CD4-positive, alpha-beta T cell treated with Interleukin-1 beta for 1 hour (primary cell): ENCODE data around the gene MRGPRX1.
"Not testable (repeated sequence)": the region's sequence is repeated elsewhere in the genome, so short reads cannot be mapped to it uniquely, and the experiment has no call there.

ENCODE experiments used
- DNase-seq, 2 donors: peaks; one replicate each; pipeline ENCODE4 v3.0.0-alpha.2; 2020 to 2022

MRGPRX1 gene

DNA sequence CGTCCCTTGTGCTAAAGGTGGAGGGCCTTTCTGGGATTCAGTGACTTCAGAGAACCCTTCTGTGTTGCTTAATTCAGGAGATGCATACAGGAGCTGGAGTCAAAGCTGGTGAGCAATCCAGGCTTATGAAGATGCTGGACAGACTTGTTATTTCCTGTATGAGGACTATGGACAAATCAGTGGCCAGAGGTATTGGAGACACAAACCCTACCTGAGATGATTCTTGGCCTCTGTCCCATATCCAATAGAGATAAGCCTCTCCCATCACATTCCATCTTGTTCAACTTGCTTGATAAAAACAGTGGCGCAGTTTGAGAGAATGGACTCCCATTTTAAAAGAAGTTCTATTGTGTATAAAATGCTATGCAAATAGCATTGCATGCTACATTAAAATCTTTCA, at the start of gene MRGPRX1:
Gene MRGPRX1 (minus strand): TSS at position 101 of the 400 bp plus-strand sequence. CDS start 4,630 bp downstream, outside the sequence.
- no peak for DNase-seq

DNA sequence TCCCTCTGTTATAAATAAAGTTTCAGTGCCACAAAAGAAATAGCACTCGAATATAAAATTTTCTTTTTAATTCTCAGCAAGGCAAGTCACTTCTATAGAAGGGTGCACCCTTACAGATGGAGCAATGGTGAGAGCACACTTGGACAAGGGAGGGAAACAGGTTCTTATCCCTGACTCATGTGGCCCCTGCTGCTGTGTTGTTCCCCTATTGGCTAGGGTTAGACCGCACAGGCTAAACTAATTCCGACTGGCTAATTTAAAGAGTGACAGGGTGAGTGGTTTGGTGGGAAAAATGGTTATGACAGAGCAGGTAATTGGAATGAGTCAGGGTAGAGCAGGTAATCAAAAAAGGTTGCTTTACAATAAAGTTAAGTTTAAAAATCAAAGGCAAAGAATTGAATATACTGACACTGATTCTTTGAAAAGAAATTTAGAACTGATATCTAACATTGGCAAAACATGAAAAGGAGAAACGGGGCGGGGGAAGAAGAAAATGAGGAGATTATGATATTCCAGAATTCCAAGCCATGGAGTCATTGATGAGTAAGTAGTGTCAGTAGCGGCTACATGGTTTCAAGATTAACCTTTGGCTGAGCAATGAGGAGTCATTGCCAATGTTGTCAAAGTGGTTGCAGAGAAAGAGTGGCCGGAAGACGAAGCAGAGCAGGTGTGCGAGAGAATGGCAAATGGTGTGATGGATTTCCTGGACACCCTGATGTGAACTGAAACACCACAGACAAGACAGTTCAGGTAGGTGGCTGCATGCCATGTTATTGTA, 48.4 kb upstream of the MRGPRX1 start:
- no peak for DNase-seq

DNA sequence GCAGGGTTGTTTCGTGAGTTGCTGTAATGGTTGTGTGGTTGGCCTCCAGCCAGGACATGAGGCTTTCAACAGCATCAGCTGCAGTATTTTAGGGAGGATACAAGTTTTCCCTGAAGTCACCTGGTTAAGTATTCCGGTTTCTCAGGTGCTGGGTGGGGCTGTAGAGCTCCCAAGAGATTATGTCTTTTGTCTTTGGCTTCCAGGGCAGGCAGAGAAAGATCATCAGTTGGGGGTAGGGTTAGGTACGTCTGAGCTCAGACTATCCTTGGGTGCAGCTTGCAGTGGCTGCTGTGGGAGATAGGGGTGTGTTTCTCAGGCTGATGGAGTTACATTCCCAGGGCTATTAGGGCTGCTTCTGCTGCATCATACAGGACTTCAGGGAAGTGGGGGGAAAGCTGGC, 47.5 kb upstream of the MRGPRX1 start:
- DNase-seq = no peak

DNA sequence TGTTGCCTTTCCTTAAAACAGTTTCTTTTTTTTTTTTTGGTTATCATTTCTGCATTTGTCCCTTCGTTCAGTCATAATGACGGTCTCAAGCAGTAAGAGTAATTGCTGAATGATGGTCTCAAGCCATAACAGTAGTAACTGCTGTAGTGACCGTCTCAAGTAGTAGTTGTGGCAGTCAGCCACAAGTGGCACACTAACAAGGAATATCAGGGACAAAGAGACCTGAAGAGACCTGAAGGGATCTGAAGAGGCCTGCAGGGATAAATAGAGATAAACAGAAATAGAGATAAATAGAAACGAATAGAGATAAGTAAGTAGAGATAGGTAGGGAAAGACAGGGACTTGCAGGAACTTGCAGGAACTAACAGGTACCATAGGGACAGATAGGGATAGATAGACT, 42.7 kb upstream of the MRGPRX1 start:
- no peak for DNase-seq

DNA sequence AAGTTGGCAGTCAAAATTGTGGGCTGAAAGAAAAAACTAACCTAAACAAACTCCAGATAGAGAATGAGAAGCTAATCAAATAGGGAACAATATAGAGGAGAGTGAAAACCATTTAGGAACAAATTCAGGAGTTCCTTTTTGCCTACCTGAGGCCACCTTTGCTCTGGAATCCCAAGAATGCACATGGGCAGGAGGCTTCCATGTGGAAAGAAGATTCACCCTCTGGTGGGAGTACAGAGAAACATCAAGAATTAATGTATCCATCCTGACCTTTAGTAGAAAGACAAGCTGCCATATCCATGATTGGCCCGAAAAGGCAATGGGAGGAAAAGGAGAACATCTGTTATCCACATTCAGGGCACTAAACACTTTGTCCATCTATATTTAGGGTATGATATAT, 35.0 kb upstream of the MRGPRX1 start:
- DNase-seq = no peak

DNA sequence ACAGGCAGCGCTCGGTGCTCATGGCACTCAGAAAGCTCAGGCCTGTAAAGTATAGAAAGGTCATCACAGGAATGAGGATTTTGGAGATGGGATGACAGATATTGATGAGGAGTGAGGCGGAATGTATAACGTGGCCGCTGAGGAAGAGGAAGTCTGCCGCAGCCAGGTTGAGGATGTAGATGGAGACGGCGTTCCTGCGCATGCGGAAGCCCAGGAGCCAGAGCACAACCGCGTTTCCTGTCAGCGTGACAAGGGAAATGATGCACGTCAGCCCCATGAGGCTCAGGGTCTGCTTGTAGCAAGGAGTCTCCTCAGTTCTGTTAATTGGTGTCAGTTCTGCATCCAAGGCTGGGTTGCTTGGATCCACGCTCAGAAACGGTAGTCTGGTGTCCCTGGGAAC, 33.1 kb upstream of the MRGPRX1 start:
- DNase-seq = no peak

DNA sequence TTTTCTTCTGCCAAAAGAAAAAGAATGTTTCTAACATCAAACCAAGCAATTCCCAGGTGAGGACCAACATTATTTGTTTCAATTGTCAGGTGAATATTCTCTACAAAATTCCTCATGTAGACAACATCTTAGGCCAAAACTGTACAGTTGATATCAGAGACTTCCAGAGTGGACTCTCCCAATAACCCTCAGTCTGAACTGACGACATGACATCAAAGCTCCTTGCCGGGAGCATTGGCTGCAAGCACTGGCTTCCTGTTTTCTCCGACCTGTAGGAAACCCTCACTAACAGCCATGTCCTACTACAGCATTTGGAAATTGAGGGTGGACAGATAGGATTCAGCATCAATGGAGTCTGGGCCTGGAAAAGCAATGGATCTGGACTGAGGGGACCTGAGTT, 30.5 kb upstream of the MRGPRX1 start:
- no peak for DNase-seq

DNA sequence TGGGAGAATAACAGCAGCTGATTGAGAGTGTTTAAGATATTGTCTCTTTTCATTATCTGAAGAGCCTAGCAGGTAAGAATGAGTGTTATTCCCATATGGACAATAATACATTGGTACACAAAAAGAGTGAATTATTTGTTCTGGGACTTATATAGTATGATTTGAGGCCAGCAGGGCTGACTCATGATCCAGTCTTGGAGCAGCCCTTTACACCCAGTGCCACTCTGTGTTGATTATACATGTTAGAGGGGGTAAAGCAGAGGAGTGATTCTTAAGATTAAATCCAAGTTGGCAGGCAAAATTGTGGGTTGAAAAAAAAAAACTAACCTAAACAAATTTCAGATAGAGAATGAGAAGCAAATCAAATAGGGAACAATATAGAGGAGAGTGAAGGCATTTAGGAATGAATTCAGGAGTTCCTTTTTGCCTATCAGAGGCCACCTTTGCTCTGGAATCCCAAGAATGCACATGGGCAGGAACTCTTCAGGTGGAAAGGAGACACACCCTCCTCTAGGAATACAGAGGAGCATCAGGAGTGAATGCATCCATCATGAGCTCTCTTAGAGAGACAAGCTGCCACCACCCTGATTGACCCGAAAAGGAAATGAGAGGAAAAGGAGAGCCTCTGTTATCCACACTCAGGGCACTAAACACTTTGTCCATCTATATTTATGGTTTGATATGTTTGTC, 19.2 kb upstream of the MRGPRX1 start:
- no peak for DNase-seq

DNA sequence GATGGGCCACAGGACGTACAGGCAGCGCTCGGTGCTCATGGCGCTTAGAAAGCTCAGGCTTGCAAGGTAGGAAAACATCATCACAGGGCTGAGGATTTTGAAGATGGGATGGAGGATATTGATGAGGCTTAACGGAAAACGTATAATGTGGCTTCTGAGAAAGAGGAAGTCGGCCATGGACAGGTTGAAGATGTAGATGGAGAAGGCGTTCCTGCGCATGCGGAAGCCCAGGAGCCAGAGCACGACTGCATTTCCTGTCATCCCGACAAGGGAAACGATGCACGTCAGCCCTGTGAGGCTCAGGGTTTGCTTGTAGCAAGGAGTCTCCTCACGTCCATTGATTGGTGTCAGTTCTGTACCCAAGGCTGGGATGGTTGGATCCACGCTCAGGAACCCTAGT, 17.4 kb upstream of the MRGPRX1 start:
- no peak for DNase-seq

DNA sequence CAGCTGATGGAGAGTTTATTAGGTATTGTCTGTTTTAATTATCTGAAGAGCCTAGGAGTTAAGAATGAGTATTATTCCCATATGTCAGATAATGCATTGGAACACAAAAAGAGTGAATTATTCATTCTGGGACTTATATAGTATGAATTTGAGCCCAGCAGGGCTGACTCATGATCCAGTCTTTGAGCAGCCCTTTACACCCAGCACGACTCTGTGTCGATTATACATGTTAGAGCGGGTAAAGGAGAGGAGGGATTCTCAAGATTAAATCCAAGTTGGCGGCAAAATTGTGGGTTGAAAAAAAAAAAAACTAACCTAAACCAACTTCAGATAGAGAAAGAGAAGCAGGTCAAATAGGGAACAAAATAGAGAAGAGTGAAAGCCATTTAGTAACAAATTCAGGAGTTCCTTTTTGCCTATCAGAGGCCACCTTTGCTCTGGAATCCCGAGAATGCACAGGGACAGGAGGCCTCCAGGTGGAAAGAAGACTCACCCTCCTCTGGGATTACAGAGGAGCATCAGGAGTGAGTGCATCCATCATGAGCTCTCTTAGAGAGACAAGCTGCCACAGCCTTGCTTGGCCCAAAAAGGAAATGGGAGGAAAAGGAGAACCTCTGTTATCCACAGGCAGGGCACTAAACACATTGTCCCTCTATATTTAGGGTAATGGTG, 3.1 kb downstream of the MRGPRX1 start:
- DNase-seq = no peak

DNA sequence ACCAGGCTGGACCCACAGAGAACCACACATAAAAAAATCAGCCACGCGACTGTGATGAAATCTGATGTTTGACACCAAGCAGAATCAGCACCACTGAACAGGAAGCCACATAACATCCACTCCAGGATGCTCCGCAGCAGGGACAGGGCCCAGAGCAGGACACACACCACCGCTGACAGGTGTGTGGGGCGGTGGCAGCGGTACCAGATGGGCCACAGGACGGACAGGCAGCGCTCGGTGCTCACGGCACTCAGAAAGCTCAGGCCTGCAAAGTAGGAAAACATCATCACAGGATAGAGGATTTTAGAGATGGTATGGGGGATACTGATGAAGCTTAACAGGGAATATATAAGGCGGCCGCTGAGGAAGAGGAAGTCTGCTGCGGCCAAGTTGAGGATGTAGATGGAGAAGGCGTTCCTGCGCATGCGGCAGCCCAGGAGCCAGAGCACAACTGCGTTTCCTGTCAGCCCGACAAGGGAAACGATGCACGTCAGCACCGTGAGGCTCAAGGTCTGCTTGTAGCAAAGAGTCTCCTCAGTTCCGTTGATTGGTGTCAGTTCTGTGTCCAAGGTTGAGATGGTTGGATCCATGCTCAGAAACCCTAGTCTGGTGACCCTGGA, 4.9 kb downstream of the MRGPRX1 start:
- DNase-seq = no peak

DNA sequence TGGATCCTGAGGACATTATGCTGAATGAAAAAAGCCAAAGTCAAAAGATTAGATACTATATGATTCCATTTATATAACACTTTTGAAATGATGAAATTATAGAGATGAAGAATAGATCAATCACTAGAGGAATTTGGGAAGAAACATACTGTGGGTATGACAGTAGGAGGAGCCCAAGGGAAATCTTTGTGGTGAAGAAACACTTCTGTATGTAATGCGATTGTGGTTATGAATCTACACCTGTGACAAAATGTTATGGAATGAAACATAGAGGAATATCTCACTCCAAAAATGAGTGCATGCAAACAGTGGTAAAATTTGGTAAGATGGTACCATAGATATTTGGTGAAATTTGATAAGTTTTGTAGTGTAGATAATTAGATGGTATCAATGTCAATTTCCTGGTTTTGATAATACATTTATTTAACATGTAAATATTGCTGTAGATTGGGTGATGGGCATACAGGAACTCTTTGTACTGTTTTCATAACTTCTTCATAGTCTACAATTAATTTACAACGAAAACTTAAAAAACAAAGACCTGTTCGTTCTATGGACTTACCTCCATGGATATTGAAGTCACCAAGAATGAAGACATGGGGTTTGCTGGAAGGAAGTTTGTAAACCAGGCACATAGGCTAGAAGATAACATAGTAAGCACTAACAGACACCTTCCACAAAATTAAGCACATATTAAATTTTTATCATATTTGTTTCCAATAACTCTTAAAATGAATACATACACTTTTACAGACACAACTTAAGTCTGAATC, 11.5 kb downstream of the MRGPRX1 start:
- no peak for DNase-seq

DNA sequence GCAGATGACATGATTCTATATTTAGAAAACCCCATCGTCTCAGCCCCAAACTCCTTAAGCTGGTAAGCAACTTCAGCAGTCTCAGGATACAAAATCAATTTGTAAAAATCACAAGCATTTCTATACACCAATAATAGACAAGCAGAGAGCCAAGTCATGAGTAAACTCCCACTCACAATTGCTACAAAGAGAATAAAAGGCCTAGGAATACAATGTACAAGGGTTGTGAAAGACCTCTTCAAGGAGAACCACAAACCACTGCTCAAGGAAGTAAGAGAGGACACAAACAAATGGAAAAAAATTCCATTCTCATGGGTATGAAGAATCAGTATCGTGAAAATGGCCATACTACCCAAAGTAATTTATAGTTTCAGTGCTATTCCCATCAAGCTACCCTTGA, 13.8 kb downstream of the MRGPRX1 start:
- DNase-seq = not testable (repeated sequence)

DNA sequence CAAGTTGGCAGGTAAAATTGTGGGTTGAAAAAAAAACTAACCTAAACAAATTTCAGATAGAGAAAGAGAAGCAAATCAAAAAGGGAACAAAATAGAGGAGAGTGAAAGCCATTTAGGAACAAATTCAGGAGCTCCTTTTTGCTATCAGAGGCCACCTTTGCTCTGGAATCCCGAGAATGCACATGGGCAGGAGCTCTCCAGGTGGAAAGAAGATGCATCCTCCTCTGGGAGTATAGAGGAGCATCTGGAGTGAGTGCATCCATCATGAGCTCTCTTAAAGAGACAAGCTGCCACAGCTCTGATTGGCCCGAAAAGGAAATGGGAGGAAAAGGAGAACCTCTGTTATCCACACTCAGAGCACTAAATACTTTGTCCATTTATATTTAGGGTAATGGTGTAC, 26.3 kb downstream of the MRGPRX1 start:
- no peak for DNase-seq

DNA sequence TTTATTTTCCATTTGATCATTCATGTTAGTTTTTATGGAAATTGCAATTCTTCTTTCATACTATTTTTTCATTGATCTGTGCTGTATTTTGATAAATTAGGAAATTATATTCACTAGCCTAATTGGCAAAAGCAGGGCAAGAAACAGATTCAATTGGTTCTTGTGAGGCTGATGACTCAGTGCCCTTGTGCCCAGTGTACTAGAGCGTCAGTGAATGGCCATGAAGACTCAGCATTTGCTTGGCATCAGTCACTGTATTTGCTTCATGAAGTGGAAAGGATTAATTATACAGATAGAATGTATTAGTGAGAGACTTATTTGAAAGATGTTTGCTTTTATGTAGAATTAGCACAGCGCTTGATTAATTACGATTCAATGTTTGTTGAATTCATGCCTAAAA, 31.8 kb downstream of the MRGPRX1 start:
- DNase-seq = no peak

DNA sequence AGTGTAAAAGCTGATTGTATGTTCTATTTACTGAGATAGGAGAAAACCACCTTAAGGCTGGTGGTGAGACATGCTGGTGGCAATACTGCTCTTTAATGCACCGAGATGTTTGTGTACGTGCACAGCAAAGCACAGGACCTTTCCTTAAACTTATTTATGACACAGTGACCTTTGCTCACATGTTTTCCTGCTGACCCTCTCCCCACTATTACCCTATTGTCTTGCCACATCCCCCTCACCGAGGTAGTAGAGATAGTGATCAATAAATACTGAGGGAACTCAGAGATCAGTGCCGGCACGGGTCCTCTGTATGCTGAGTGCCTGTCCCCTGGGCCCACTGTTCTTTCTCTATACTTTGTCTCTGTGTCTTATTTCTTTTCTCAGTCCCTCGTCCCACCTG, 38.6 kb downstream of the MRGPRX1 start:
- not testable (repeated sequence) for DNase-seq

DNA sequence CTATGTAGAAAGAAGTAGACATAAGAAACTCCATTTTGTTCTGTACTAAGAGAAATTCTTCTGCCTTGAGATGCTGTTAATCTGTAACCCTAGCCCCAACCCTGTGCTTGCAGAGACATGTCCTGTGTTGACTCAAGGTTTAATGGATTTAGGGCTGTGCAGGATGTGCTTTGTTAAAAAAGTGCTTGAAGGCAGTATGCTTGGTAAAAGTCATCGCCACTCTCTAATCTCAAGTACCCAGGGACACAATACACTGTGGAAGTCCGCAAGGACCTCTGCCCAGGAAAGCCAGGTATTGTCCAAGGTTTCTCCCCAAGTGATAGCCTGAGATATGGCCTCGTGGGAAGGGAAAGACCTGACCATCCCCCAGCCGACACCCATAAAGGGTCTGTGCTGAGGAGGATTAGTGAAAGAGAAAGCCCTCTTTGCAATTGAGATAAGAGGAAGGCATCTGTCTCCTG, 39.0 kb downstream of the MRGPRX1 start:
- not testable (repeated sequence) for DNase-seq

DNA sequence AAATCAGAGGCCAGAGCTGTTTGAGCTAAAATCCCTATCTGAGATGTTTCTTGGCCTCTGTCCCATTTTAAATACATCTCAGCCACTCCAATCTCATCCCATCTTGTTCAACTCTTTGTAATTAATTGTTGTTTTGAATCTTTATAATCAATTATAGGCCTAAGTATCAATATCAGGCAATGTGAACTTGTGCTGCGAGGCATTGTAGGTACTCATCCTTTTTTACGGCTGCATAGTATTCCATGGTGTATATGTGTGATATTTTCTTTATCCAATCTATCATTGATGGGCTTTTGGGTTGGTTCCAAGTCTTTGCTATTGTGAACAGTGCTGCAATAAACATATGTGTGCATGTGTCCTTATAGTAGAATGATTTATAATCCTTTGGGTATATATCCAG, 47.5 kb downstream of the MRGPRX1 start:
- not testable (repeated sequence) for DNase-seq

DNA sequence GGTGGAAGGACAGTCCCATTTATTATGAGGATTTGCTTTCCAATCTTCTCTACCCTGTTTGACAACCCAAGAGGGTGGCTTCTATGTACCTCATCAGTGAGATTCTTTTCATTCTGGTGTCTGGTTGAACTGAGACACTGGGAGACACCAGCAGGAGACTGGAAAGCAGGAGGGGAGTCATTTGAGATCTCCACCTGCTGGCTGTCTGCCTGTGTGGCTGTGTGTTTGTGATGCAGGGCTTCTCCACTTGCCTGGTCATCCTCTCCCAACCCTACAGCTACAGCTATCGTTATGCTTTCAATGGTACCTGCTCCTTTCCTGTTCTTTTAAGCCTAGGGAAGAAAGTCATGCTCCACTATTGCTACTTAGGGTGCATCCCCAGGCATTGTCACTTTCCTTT, 48.6 kb downstream of the MRGPRX1 start:
- DNase-seq = no peak
